GM23338 (cell line): ENCODE measurements around the gene ITGB5. TPM values are rescaled to one million over a fixed set of nuclear protein-coding genes. Genes with fewer than 3 reads are reported as not detected.
A peak's percentile ranks its signal among the peaks of the same experiment; 100 is the strongest.

Experiments
- ATAC-seq: fragments of 200-7000 bp; cut with Tn5 transposase; 3 replicates; pipeline ENCODE4 v1.9.1; 2020
- DNase-seq: peaks from one replicate; pipeline ENCODE4 v3.0.0-alpha.2; 2015; ENCODE audit warnings: low spot score
- H2AFZ ChIP-seq: fragments of 200-600 bp; sonication (generic); 2 replicates; pipeline ENCODE4 v1.8.0; 2016; ENCODE audit warnings: antibody characterized with exemption, mild to moderate bottlenecking, moderate library complexity
- H3F3A ChIP-seq: fragments of 200-600 bp; sonication (generic); replicated peaks from 2 replicates; pipeline ENCODE4 v1.8.0; 2017; ENCODE audit warnings: antibody characterized with exemption, mixed run types, low read depth
- H3K27ac ChIP-seq: fragments of 200-600 bp; sonication (generic); 2 replicates; pipeline ENCODE4 v1.6.1; 2016; ENCODE audit warnings: low read depth
- H3K27me3 ChIP-seq: fragments of 200-600 bp; sonication (generic); 2 replicates; pipeline ENCODE4 v1.8.0; 2016; ENCODE audit warnings: mild to moderate bottlenecking, mixed run types, moderate library complexity; ENCODE audit not compliant: insufficient read depth
- H3K36me3 ChIP-seq: fragments of 200-600 bp; sonication (generic); 2 replicates; pipeline ENCODE4 v1.8.0; 2016; ENCODE audit warnings: mild to moderate bottlenecking; ENCODE audit not compliant: insufficient read depth
- H3K4me1 ChIP-seq: fragments of 200-600 bp; sonication (generic); 2 replicates; pipeline ENCODE4 v1.8.0; 2016; ENCODE audit warnings: mild to moderate bottlenecking, moderate library complexity; ENCODE audit not compliant: insufficient read depth
- H3K4me2 ChIP-seq: fragments of 200-600 bp; sonication (generic); 2 replicates; pipeline ENCODE4 v1.7.1; 2017; ENCODE audit warnings: mixed run types
- H3K4me3 ChIP-seq: fragments of 200-600 bp; sonication (generic); 2 replicates; pipeline ENCODE4 v1.6.1; 2016; ENCODE audit warnings: mixed run types
- H3K79me2 ChIP-seq: fragments of 200-600 bp; sonication (generic); replicated peaks from 2 replicates; pipeline ENCODE4 v1.8.0; 2017; ENCODE audit warnings: mild to moderate bottlenecking; ENCODE audit not compliant: insufficient read depth
- H3K9me2 ChIP-seq: fragments of 200-600 bp; sonication (generic); 2 replicates; pipeline ENCODE4 v1.8.0; 2017; ENCODE audit not compliant: insufficient read depth
- H4K20me1 ChIP-seq: fragments of 200-600 bp; sonication (generic); replicated peaks from 2 replicates; pipeline ENCODE4 v1.8.0; 2017; ENCODE audit warnings: mild to moderate bottlenecking; ENCODE audit not compliant: insufficient read depth
- H3K27ac Mint-ChIP-seq: 2 replicates; pipeline ENCODE4 v1.8.0; 2020; ENCODE audit warnings: inconsistent platforms, mild to moderate bottlenecking, moderate library complexity, mixed read lengths
- H3K27me3 Mint-ChIP-seq: 3 replicates; pipeline ENCODE4 v1.8.0; 2022; ENCODE audit warnings: low read depth, mild to moderate bottlenecking, moderate library complexity, mixed read lengths, inconsistent platforms; ENCODE audit not compliant: insufficient read depth, poor library complexity
- H3K36me3 Mint-ChIP-seq: 3 replicates; pipeline ENCODE4 v1.8.0; 2021; ENCODE audit warnings: low read depth, mild to moderate bottlenecking, inconsistent platforms, moderate library complexity, mixed read lengths
- H3K4me1 Mint-ChIP-seq: 3 replicates; pipeline ENCODE4 v1.8.0; 2020; ENCODE audit warnings: mild to moderate bottlenecking, inconsistent platforms, mixed read lengths
- H3K4me3 Mint-ChIP-seq: 3 replicates; pipeline ENCODE4 v1.8.0; 2021; ENCODE audit warnings: moderate library complexity, mild to moderate bottlenecking, inconsistent platforms, mixed read lengths
- H3K9me3 Mint-ChIP-seq: 3 replicates; pipeline ENCODE4 v1.8.0; 2020; ENCODE audit warnings: moderate library complexity, mild to moderate bottlenecking, inconsistent platforms, mixed read lengths
- CREB1 ChIP-seq: fragments of 250-450 bp; sonication (Bioruptor Pico); IDR thresholded peaks from 2 replicates; pipeline ENCODE4 v1.5.0; 2020; ENCODE audit warnings: low read depth, mild to moderate bottlenecking, moderate library complexity
- CTCF ChIP-seq, 2 experiments: fragments of 200-600 bp in 1 of 2; sonication (generic) in 1 of 2; conservative IDR thresholded peaks; 2 replicates each; pipeline versions ENCODE4 v1.5.1 to v1.6.1; 2016 to 2017; ENCODE audit warnings: antibody characterized with exemption in 2 of 2, low read depth in 2 of 2, mild to moderate bottlenecking in 2 of 2, moderate library complexity in 1 of 2
- ETS1 ChIP-seq: IDR thresholded peaks from 2 replicates; pipeline ENCODE4 v1.6.1; 2016; ENCODE audit warnings: antibody characterized with exemption
- EZH2 ChIP-seq: fragments of 200-600 bp; sonication (generic); IDR thresholded peaks from one replicate; pipeline ENCODE4 v1.8.0; 2017; ENCODE audit warnings: antibody characterized with exemption, mild to moderate bottlenecking, low read depth; ENCODE audit not compliant: unreplicated experiment
- EZH2phosphoT487 ChIP-seq: fragments of 200-600 bp; sonication (generic); IDR thresholded peaks from one replicate; pipeline ENCODE4 v1.8.1; 2018; ENCODE audit warnings: antibody characterized with exemption; ENCODE audit not compliant: unreplicated experiment
- JUNB ChIP-seq: IDR thresholded peaks from one replicate; pipeline ENCODE4 v1.6.1; 2016; ENCODE audit warnings: antibody characterized with exemption; ENCODE audit not compliant: unreplicated experiment
- NANOG ChIP-seq: IDR thresholded peaks from 2 replicates; pipeline ENCODE4 v1.6.1; 2016; ENCODE audit warnings: antibody characterized with exemption, borderline replicate concordance
- POLR2AphosphoS5 ChIP-seq: IDR thresholded peaks from 2 replicates; pipeline ENCODE4 v1.6.1; 2016; ENCODE audit warnings: antibody characterized with exemption, low read depth
- REST ChIP-seq: IDR thresholded peaks from one replicate; pipeline ENCODE4 v1.6.1; 2018; ENCODE audit warnings: antibody characterized with exemption; ENCODE audit not compliant: unreplicated experiment
- STAT1 ChIP-seq: IDR thresholded peaks from one replicate; pipeline ENCODE4 v1.6.1; 2016; ENCODE audit warnings: antibody characterized with exemption; ENCODE audit not compliant: unreplicated experiment
- ZNF114 ChIP-seq: fragments of 250-450 bp; sonication (Bioruptor Pico); IDR thresholded peaks from 2 replicates; pipeline ENCODE4 v1.5.0; 2020; ENCODE audit warnings: mild to moderate bottlenecking, moderate library complexity
- ZNF331 ChIP-seq: fragments of 250-450 bp; sonication (Bioruptor Pico); IDR thresholded peaks from 2 replicates; pipeline ENCODE4 v1.5.0; 2020; ENCODE audit warnings: low read depth, mild to moderate bottlenecking, moderate library complexity
- ZNF462 ChIP-seq: fragments of 250-450 bp; sonication (Bioruptor Pico); IDR thresholded peaks from 2 replicates; pipeline ENCODE4 v1.5.0; 2020; ENCODE audit warnings: mild to moderate bottlenecking, moderate library complexity
- polyA plus RNA-seq: library from polyadenylated mRNA; unstranded; fragments of >200 nt; fragmentation: Nextera tagmentation; extraction: Ambion mirVana; gene quantifications from 2 replicates; pipeline ENCODE4 v1.2.1, GENCODE V29; 2016
- total RNA-seq: library from RNA; depleted of rRNA; stranded (reverse); fragments of >200 nt; shearing (Covaris generic); gene quantifications from 2 replicates; pipeline ENCODE4 v1.2.3, GENCODE V29; 2014

The ITGB5 gene
- total and polyA plus RNA-seq, 2 experiments from 2014 or later, result 68.2 to 269 TPM

- peaks cover 20% of the 10 kb centered on the region for H4K20me1 ChIP-seq
- no peak for DNase-seq
- Mint-ChIP-seq H3K4me1 (peaks cover 28% of the 10 kb centered on the region), H3K4me3 (no peak overlapping the region), H3K27me3 (peaks cover 5% of the 10 kb centered on the region), H3K9me3 (no peaks in the 10 kb centered on the region), H3K27ac (no peak overlapping the region), H3K36me3 (peaks cover 67% of the 10 kb centered on the region)
- TF ChIP-seq CREB1, result no peak
- TF ChIP-seq ZNF331 (CRISPR knock-in tag), result no peak
- no peak for TF ChIP-seq REST
- no peak for TF ChIP-seq ZNF462 (CRISPR knock-in tag)
- no peak for TF ChIP-seq EZH2
- no peak for TF ChIP-seq EZH2phosphoT487
- no peak for TF ChIP-seq ETS1
- TF ChIP-seq ZNF114 (CRISPR knock-in tag), result no peak
- TF ChIP-seq JUNB, result no peak
- TF ChIP-seq STAT1, result no peak
- TF ChIP-seq POLR2AphosphoS5, result no peak
- no peak for TF ChIP-seq CTCF (conservative IDR thresholded peaks at IDR 0.05; ENCODE audit: low read depth in 2 of 2)
- no peak for TF ChIP-seq NANOG
- peaks cover 85% of the 10 kb centered on the region for H3K79me2 ChIP-seq
- peaks cover 9% of the 10 kb centered on the region for H3K4me1 ChIP-seq
- no peak overlapping the region for H2AFZ ChIP-seq
- H3K27ac ChIP-seq, result peak overlapping the region; percentile 76; the same call in 1 of the 2 replicates
- H3F3A ChIP-seq, result peaks cover 14% of the 10 kb centered on the region; the same call in 1 of the 2 replicates
- no peak for ATAC-seq
- peaks cover 27% of the 10 kb centered on the region for H3K36me3 ChIP-seq
- H3K27me3 ChIP-seq, result no peaks in the 10 kb centered on the region
- H3K4me2 ChIP-seq, result no peak overlapping the region
- H3K9me2 ChIP-seq, result no peaks in the 10 kb centered on the region
- H3K4me3 ChIP-seq, result no peak overlapping the region
Measured at GRCh38 chr3:124840331-124840730, 46.8 kb downstream of the ITGB5 start.
